ENCODE measurements around the gene FERD3L.

DNA sequence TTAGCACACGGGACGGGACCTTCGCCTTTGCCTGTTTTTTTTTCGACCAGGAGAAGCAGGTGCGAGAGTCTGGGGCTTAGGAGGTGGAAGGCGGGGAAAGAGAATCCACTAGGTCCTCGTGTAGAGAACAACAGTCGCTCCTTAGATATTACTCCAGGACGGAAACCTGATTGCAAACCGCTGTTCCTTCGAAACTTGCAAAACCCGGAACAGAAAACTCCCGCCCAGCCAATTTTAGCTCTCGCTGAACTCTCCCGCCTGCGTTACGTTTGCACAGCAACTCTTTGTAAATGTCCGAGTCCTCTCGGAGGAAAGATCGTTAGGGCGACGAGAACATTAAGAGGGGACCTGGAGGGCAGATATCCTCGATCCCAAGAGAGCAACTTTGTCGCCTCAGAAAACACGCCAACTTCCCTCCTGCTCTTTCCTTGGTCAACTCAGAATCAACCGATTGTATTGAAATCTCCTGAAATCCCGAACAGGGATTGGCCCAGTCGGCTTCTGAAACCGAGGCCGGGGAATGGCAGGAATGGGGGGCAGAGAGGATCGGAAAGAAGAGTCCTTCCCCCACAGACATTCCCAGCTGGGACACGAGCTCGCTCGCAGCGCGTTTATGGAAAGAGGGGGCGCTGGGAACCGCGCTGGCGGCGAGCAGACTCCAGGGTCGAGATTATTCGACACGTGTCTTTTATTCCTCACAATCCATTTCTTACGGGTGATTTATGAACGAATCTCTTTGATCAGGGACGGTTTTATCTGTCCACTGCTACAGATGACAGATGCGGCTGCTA, 37.7 kb downstream of the FERD3L start:
- no peak for TF ChIP-seq RFX5 (IDR thresholded peaks at IDR 0.05; ENCODE audit: borderline replicate concordance, low read depth, low read length)
- no peak for TF ChIP-seq POLR2A (IDR thresholded peaks at IDR 0.05; ENCODE audit: control extremely low read depth in 1 of 2, low read depth in 2 of 2, low read length in 2 of 2)
- no peak for TF ChIP-seq RAD21 (IDR thresholded peaks at IDR 0.05 in 1 of 2, conservative IDR thresholded peaks at IDR 0.05 in 1 of 2; ENCODE audit: low read depth in 2 of 2, low read length in 2 of 2)
- TF ChIP-seq POLR2AphosphoS5 (IDR thresholded peaks at IDR 0.05; ENCODE audit: low read depth, low read length), result no peak
- TF ChIP-seq CTCF (IDR thresholded peaks at IDR 0.05; ENCODE audit: control extremely low read depth in 1 of 3, insufficient read depth in 1 of 3, low read depth in 1 of 3, low read length in 3 of 3), result no peak
- peak; percentile 41 for TF ChIP-seq ASH2L (IDR thresholded peaks at IDR 0.05; ENCODE audit: low read length)
- TF ChIP-seq EP300 (IDR thresholded peaks at IDR 0.05; ENCODE audit: borderline replicate concordance in 1 of 2, low read depth in 2 of 2, low read length in 2 of 2), result no peak
- TF ChIP-seq, protein P1, sequence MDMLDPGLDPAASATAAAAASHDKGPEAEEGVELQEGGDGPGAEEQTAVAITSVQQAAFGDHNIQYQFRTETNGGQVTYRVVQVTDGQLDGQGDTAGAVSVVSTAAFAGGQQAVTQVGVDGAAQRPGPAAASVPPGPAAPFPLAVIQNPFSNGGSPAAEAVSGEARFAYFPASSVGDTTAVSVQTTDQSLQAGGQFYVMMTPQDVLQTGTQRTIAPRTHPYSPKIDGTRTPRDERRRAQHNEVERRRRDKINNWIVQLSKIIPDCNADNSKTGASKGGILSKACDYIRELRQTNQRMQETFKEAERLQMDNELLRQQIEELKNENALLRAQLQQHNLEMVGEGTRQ (IDR thresholded peaks at IDR 0.05; ENCODE audit: low read length), result no peak
- TF ChIP-seq SIN3A (conservative IDR thresholded peaks at IDR 0.05 in 1 of 2, IDR thresholded peaks at IDR 0.05 in 1 of 2; ENCODE audit: low read depth in 1 of 2, low read length in 2 of 2), result no peak; a peak in 1 of 4 replicates
- TF ChIP-seq HDAC6 (IDR thresholded peaks at IDR 0.05; ENCODE audit: low read depth, low read length), result no peak
- no peak for TF ChIP-seq YY1 (IDR thresholded peaks at IDR 0.05; ENCODE audit: low read depth, low read length)
- TF ChIP-seq JUND (IDR thresholded peaks at IDR 0.05; ENCODE audit: low read length), result no peak

All from H1 (cell line).